GOT3 (cell line): ENCODE measurements around the gene KCP.

Experiments used
- DNase-seq: peaks from one replicate; lab custom pipeline; 2025; ENCODE audit warnings: mixed read lengths; lab: John Stamatoyannopoulos, UW

The KCP gene

DNA sequence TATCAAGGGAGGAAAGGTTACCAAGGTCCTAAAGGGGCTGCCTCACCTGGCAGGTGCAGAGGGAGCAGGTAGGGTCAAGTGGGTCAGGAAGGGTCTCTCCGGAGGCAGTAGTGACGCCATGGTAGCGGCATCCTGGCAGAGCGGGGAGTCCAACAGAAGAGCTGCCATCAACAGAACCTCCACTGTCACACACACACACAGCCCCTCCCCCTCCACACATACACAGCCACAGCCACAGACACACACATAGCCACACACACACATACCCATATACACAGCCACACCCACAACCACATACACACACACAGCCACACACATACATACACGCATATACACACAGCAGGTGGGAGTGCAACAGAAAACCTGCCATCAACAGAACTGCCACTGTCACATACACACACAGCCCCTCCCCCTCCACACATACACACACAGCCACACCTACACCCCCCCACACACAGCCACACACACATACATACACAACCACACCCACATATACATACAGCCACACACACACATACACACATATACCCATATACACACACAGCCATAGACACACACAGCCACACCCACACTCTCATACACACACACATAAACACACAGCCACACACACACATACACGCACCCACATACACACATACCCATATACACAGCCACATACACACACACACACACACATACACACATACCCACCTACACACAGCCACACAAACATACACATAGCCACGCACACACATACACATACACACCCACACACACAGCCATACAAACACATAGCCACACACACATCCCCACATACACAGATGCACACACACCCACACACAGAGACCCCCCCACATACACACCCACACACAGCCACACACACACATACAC lies 23.1 kb downstream of the KCP start:
- DNase-seq = no peak

DNA sequence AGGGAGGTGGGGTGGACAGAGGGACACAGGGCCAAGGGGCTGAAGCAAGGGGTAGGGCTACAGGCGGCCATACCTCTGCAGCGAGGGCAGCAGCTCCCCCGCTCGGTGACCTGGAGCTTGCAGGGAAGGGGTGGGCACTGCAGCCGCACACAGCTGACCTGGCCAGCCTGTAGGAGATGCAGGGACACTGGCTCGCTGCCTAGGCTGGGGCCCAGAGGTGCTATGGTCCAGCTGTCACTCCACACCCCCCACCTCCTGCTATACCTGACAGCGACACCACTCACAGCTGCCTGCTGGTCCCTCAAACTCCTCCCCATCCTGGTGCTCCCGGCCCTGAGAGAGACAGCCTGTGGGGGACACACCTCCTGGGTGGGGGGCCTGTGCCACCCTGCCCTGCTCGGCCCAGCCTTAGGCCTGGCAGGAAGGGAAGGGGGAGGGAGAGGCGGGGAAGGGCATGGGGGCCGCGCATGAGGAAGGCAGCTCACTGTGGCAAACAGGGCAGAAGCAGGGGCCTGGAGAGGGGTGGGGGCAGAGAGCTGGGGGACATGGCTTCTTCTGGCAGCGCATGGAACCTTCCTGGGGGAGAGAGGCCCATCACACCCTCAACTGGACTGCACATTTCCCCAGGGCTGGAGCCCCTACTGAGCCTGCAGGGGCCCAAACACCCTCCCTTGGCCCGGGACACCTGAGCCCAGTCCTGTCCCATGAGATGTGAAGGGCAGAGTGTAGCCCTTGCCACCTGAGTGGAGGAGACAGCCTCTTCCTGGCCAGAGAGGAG lies 23.9 kb downstream of the KCP start:
- no peak for DNase-seq

DNA sequence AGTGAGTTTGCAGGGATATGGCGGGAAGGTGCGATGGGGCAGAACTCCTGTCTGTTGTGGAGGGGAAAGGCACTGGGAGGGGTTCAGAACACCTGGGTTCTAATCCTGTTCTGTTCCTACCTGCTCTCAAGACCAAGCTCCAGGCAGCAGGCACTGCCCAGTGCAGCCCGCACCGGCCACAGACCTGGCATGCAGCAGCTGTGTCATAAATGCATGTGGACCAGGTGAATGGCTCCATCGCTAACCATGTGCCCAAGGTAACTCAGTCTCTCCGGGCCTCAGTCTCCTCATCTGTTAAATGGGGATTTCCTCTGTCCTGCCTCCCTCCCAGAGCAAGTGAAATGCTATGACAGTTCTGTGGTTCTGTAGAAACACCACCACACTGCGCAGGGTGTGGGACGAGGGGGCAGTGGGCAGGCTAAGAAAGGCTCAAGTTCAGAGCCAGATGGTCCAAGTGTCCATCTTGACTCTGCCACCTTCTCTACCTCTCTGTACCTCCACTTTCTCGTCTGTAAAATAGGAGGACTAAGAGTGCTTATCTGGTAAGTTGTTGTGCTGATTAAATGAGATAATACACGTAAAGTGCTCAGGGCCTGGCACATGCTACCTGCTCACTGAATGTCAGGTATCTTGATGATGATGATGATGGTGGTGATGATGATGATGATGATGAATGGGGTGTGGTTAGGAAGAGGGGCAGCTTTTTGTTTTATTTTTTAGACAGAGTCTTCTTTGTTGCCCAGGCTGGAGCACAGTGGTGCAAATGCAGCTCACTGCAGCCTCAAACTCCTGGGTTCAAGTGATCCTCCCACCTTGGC lies 24.9 kb downstream of the KCP start:
- DNase-seq = no peak

DNA sequence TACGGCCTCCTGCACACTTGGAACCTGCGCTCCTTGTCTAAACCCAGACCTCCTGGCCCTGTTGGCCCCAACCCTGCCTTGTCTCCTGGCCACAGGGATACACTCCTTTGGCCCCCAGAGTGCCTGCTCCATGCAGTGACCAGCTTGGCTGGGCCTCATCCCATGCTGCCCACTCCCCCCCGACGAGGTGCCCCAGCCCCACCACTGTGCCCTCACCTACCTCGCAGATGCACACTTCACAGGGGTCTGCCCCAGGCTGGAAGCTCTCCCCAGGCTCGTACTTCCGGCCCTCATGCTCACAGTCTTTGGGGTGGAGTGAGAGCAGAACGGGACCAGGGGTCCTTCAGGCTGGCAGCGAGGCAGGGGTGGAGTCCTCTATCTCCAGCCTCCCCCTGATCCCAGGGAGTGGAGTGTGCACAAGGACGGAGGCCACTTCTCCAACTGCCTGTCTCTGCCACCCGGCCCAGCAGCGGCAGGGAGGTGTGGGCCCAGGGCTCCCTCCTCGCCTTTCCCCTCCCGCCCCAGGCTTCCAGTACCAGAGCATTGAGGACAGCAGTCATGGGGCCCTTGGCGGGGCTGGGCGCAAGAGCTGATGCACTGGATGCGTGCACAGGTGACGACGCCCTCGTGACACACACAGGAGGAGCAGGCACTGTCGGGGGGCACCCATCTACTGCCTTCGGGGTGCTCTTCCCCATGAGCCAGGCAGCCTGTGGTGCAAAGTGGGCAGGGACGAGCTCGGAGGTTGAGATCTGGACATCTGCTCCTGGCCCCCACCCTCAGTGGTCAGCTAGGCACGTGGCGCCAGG lies 25.7 kb downstream of the KCP start:
- DNase-seq = no peak

- DNase-seq = peak; percentile 21
These were observed 26.7 kb downstream of the KCP start for GRCh38 chr7:128883622-128884448.

DNA sequence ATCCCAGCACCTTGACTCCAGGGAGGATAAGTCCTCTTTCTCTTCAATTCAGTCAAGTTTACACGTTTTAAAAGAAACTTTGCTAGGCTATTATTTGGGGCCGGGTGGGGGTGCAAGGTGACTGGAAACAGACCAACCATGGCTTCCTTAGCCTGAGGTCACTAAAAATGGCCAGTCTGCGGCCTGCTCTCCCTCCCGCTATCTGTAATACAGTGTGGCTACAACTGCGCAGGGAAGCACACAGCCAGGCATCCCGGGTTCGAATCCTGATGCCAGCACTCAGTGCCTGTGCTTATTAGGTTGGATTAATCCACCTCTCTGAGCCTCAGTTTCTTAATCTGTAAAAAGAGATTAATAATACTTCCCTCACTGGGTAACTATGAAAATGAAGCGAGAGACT lies 28.4 kb downstream of the KCP start:
- no peak for DNase-seq

- DNase-seq = no peak
These were observed 28.9 kb downstream of the KCP start for GRCh38 chr7:128881458-128882125.

GRCh38 chr7:128880791-128881457 lies 29.6 kb downstream of the KCP start:
- no peak for DNase-seq

DNA sequence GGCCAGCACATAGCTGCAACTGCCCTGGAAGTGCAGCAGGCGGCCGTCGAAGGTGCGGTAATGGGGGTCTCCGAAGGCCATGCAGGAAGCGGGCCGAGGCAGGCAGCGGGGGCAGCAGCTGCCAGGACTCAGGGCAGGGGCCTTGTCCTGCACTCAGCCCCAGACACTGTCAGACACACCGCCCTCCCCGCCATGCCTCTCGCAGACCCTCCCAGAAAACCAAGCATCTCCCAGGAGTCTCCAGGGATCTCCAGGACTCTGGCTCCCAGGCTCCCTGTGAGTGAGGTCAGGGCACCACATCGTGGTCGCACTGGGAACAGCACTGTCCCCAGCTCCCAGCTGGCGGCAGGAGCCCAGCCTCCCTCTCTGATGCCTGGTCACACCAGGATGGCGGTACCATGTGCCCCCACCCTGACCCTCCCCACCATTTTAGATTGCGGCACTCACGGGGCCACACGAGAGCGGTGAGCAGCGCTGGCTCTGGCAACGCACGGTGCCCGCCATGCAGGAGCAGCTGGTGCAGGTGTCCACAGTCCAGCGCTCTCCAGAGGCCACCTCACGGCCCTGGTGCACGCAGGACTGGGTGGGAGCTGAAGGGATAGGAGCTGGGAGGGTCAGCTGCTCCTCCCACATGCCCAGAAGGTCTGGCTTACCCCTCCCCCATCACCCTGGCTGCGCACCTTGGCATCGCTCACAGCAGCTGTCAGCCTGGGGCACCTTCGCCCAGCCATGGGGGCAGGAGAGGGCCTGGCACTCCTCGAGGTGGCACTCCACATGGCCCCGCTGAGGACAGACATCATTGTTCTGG lies 30.4 kb downstream of the KCP start:
- no peak for DNase-seq

GRCh38 chr7:128879461-128879938 lies 31.0 kb downstream of the KCP start:
- DNase-seq = no peak

- no peak for DNase-seq
These were observed 32.0 kb downstream of the KCP start for GRCh38 chr7:128878226-128879105.

DNA sequence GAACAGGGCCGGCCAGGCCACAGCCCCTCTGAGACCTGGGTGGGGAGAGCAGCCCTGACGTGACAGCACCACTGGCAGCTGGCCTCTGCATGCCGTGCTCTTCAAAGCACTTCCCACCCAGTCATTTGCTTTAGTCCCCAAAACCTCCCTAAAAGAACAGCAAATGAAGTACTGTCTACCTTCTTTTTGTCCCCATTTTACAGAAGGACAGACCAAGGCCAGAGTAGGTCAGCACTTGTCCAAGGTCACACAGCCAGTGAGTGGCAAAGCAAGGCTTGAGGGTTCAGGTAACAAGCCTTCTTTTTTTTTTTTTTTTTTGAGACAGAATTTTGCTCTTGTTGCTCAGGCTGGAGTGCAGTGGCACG lies 32.8 kb downstream of the KCP start:
- no peak for DNase-seq

DNA sequence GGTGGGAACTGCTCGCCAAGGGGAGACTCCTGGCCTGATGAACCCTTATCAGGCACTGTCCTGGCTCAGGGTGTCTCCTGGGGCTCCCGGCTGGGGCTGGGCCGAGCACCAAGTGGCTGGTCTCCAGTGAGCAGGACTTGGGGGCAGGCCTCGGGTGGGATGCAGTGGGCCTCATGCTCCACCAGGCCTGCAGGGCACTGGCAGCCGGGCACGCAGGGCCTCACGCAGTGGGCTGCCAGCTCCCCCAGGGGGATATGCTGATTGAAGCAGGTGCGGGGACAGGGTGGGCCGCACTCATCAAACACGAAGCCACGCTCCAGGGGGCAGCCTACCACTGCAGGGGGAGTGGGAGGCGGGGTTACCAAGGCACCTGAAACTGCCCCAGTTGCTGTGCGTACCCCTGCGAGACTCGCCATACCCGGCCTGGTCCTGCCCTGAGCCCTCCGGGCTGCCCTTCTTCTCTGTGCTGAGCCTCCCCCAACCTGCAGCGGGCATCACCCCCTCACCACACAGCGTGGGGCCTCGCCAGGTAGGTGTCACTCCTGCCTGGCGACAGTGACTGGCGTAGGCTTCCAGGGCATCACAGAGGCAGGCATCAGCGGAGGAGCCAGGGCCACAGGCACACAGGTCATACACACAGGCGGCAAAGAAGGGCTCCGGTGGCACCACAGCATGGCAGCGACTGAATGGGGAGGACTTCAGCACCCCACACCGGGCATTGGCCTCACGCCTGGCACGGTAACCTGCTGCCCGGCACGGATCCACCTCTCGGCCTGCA lies 33.3 kb downstream of the KCP start:
- no peak for DNase-seq

DNA sequence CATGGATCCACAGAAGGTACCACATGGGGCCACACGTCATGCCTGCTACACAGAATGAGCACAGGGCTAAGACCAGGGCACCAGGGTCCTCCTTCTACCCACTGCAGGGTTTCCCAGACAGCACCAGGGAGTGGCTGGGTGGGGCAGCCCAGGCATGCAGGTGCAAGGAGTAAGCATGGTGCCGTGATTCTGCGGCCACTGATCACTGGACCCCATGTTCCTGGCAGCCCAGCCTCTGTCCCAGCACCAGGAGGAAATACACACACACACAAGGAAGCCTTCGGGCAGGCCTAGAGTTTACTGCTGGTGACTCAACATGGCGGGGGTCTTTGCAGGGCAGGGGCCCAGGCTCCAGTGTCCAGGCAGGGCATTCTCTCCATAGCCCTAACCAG lies 33.9 kb downstream of the KCP start:
- no peak for DNase-seq

- no peak for DNase-seq
These were observed 34.4 kb downstream of the KCP start for GRCh38 chr7:128876127-128876526.

DNA sequence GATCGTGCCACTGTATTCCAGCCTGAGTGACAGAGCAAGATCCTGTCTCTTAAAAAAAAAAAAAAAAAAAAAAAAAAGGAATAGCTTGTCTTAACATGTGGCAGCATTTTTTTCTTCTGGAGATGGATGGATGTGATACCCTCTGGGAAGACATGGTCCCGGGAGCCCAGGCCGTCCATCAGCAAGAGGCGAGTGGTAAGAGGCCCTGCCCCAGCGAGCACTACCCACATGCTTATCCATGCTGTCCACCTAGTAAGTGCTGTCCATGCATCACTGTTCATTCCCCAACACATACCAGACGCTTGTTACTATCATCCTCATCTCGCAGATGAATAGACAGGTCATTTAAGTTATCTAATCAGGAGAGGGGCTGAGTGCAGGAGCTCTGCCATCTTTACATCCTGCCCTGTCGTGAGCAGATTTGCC lies 35.0 kb downstream of the KCP start:
- no peak for DNase-seq
